ENCODE results near the gene XXYLT1. TPM values are rescaled to one million over a fixed set of nuclear protein-coding genes. Genes with fewer than 3 reads are reported as not detected.

XXYLT1 gene
- total RNA-seq, 1 experiment from 2014 or later = 10.9 TPM

- POLR2A ChIA-PET = no interaction called here
- no peak for ATAC-seq
- no peak overlapping the region for H3K4me2 ChIP-seq (ENCODE audit: low read length)
Observed at GRCh38 chr3:195164573-195165264, 106.2 kb downstream of the XXYLT1 start.

GRCh38 chr3:195163719-195164572 is 107.0 kb downstream of the XXYLT1 start:
- CTCF ChIA-PET = no interaction called here
- Histone ChIP-seq H3K9me3 (ENCODE audit: control insufficient read depth in 1 of 2, insufficient read depth in 1 of 2, low read depth in 1 of 2, low read length in 2 of 2) (no peaks in the 10 kb centered on the region), H3K9me2 (ENCODE audit: insufficient read depth) (no peaks in the 10 kb centered on the region), H3K9ac (ENCODE audit: low read length) (no peak overlapping the region), H2AFZ (ENCODE audit: low read depth, low read length, poor library complexity, severe bottlenecking) (no peak overlapping the region), H3K4me3 (replicated peaks in 1 of 2; ENCODE audit: low read depth in 1 of 2, low read length in 2 of 2) (no peak overlapping the region), H3K27me3 (ENCODE audit: insufficient read depth, low read length) (no peaks in the 10 kb centered on the region), H4K20me1 (ENCODE audit: insufficient read depth) (no peaks in the 10 kb centered on the region), H3K36me3 (ENCODE audit: control insufficient read depth in 1 of 2, insufficient read depth in 2 of 2, low read length in 2 of 2) (no peaks in the 10 kb centered on the region), H3K79me2 (ENCODE audit: insufficient read depth, low read length) (no peaks in the 10 kb centered on the region), H3K27ac (ENCODE audit: low read depth, low read length) (no peak overlapping the region), H3K4me1 (ENCODE audit: control insufficient read depth in 1 of 2, insufficient read depth in 2 of 2, low read length in 2 of 2) (no peaks in the 10 kb centered on the region), H3K4me2 (ENCODE audit: low read length) (no peak overlapping the region)
- ATAC-seq = no peak
- RAD21 ChIA-PET (ENCODE audit: low non-redundant PET in 1 of 2, low total read pairs in 2 of 2, uncharacterized antibody in 2 of 2, unreplicated experiment in 2 of 2) = no interaction called here
- no TSS peak for BruUV-seq (replicated peaks)
- TF ChIP-seq POLR2A (IDR thresholded peaks at IDR 0.05; ENCODE audit: borderline replicate concordance, extremely low read depth, insufficient read depth, insufficient read length) = no peak
- no peak for TF ChIP-seq ZNF274 (IDR thresholded peaks at IDR 0.05; ENCODE audit: low read depth, low read length)
- no peak for TF ChIP-seq SP1 (IDR thresholded peaks at IDR 0.05; ENCODE audit: low read depth)
- TF ChIP-seq, protein P1, sequence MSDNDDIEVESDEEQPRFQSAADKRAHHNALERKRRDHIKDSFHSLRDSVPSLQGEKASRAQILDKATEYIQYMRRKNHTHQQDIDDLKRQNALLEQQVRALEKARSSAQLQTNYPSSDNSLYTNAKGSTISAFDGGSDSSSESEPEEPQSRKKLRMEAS (IDR thresholded peaks at IDR 0.05) = no peak
- no peak for TF ChIP-seq ZFX (IDR thresholded peaks at IDR 0.05)
- no peak for TF ChIP-seq EZH2phosphoT487 (IDR thresholded peaks at IDR 0.05; ENCODE audit: borderline replicate concordance)
- no peak for TF ChIP-seq CEBPB (IDR thresholded peaks at IDR 0.05; ENCODE audit: low read depth)
- no peak for TF ChIP-seq EGR1 (IDR thresholded peaks at IDR 0.05; ENCODE audit: low read depth)
- intact Hi-C loops (cut with micrococcal nuclease) = no loop called here
- POLR2A ChIA-PET = no interaction called here
- no peak for DNase-seq (ENCODE audit: low read depth, low spot score)

More at GRCh38 chr3:195164573-195165264, 106.2 kb downstream of the XXYLT1 start:
- DNase-seq (ENCODE audit: low read depth, low spot score) = no peak
- Histone ChIP-seq H3K27me3 (ENCODE audit: insufficient read depth, low read length) (no peaks in the 10 kb centered on the region), H3K4me3 (replicated peaks in 1 of 2; ENCODE audit: low read depth in 1 of 2, low read length in 2 of 2) (no peak overlapping the region), H3K9ac (ENCODE audit: low read length) (no peak overlapping the region), H3K79me2 (ENCODE audit: insufficient read depth, low read length) (no peaks in the 10 kb centered on the region), H3K9me2 (ENCODE audit: insufficient read depth) (no peaks in the 10 kb centered on the region), H2AFZ (ENCODE audit: low read depth, low read length, poor library complexity, severe bottlenecking) (no peak overlapping the region), H3K36me3 (ENCODE audit: control insufficient read depth in 1 of 2, insufficient read depth in 2 of 2, low read length in 2 of 2) (no peaks in the 10 kb centered on the region), H3K27ac (ENCODE audit: low read depth, low read length) (no peak overlapping the region), H3K9me3 (ENCODE audit: control insufficient read depth in 1 of 2, insufficient read depth in 1 of 2, low read depth in 1 of 2, low read length in 2 of 2) (no peaks in the 10 kb centered on the region), H4K20me1 (ENCODE audit: insufficient read depth) (no peaks in the 10 kb centered on the region), H3K4me1 (ENCODE audit: control insufficient read depth in 1 of 2, insufficient read depth in 2 of 2, low read length in 2 of 2) (no peaks in the 10 kb centered on the region)
- intact Hi-C loops (cut with micrococcal nuclease) = no loop called here
- RAD21 ChIA-PET (ENCODE audit: low non-redundant PET in 1 of 2, low total read pairs in 2 of 2, uncharacterized antibody in 2 of 2, unreplicated experiment in 2 of 2) = no interaction called here
- TF ChIP-seq ZNF274 (IDR thresholded peaks at IDR 0.05; ENCODE audit: low read depth, low read length) (no peak), ZFX (IDR thresholded peaks at IDR 0.05) (no peak), SRF (IDR thresholded peaks at IDR 0.05; ENCODE audit: low read depth) (no peak)
- CTCF ChIA-PET = no interaction called here
- BruUV-seq (replicated peaks) = no TSS peak

All from HCT116 (cell line).